Parathyroid adenoma (tissue), 2 donors: ENCODE results near the gene GLCE.
A peak's percentile ranks its signal among the peaks of the same experiment; 100 is the strongest.

Source experiments
- H2AFZ ChIP-seq: fragments of 300-600 bp; sonication (generic); one replicate; pipeline ENCODE4 v1.7.0; 2017; ENCODE audit warnings: antibody characterized with exemption, mild to moderate bottlenecking
- H3K27ac ChIP-seq: fragments of 300-600 bp; sonication (generic); one replicate; pipeline ENCODE4 v1.7.0; 2017
- H3K27me3 ChIP-seq: fragments of 300-600 bp; sonication (generic); one replicate; pipeline ENCODE4 v1.7.0; 2017; ENCODE audit warnings: low read length; ENCODE audit not compliant: control insufficient read depth, insufficient read depth
- H3K36me3 ChIP-seq: fragments of 300-600 bp; sonication (generic); one replicate; pipeline ENCODE4 v1.7.0; 2017; ENCODE audit warnings: low read length; ENCODE audit not compliant: control insufficient read depth, insufficient read depth
- H3K4me1 ChIP-seq: fragments of 300-600 bp; sonication (generic); one replicate; pipeline ENCODE4 v1.7.0; 2017; ENCODE audit warnings: control low read depth
- H3K4me2 ChIP-seq: fragments of 300-600 bp; sonication (generic); one replicate; pipeline ENCODE4 v1.7.0; 2017; ENCODE audit warnings: low read length
- H3K4me3 ChIP-seq: fragments of 300-600 bp; sonication (generic); one replicate; pipeline ENCODE4 v1.7.0; 2017; ENCODE audit warnings: low read depth, low read length
- H3K79me2 ChIP-seq: fragments of 300-600 bp; sonication (generic); one replicate; pipeline ENCODE4 v1.7.0; 2017; ENCODE audit warnings: control low read depth
- H3K9ac ChIP-seq: fragments of 300-600 bp; sonication (generic); one replicate; pipeline ENCODE4 v1.7.0; 2017; ENCODE audit warnings: mild to moderate bottlenecking
- H3K9me3 ChIP-seq: fragments of 300-600 bp; sonication (generic); one replicate; pipeline ENCODE4 v1.7.0; 2017; ENCODE audit warnings: low read length; ENCODE audit not compliant: control insufficient read depth
- TF ChIP-seq, protein P1 (sequence below): fragments of 300-600 bp; sonication (generic); IDR thresholded peaks from one replicate; pipeline ENCODE4 v1.7.0; 2017; ENCODE audit warnings: antibody characterized with exemption, mild to moderate bottlenecking
- donor health status: primary hyperparathyroidism.

GLCE gene

DNA sequence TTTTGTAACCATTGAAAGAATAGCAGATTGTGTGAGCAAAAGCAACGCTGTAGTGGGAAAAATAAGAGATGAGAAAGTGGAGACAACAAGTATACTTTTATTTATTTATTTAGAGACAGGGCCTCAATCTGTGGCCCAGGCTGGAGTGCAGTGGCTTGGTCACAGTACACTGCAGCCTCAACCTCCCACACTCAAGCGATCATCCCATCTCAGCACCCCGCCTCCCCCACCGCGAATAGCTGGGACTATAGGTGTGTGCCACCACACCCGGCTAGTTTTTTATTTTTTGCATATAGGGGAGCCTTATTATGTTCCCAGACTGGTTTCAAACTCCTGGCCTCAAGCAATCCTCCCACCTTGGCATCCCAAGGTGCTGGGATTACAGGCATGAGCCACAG is 1.6 kb upstream of the GLCE start:
- Histone ChIP-seq H3K4me2 (no peak overlapping the region), H3K9me3 (no peaks in the 10 kb centered on the region), H3K9ac (no peak overlapping the region), H2AFZ (no peak overlapping the region), H3K27ac (no peak overlapping the region), H3K4me3 (no peak overlapping the region), H3K79me2 (peaks cover 5% of the 10 kb centered on the region), H3K4me1 (peaks cover 4% of the 10 kb centered on the region), H3K36me3 (no peaks in the 10 kb centered on the region), H3K27me3 (no peaks in the 10 kb centered on the region)
- TF ChIP-seq, protein P1, sequence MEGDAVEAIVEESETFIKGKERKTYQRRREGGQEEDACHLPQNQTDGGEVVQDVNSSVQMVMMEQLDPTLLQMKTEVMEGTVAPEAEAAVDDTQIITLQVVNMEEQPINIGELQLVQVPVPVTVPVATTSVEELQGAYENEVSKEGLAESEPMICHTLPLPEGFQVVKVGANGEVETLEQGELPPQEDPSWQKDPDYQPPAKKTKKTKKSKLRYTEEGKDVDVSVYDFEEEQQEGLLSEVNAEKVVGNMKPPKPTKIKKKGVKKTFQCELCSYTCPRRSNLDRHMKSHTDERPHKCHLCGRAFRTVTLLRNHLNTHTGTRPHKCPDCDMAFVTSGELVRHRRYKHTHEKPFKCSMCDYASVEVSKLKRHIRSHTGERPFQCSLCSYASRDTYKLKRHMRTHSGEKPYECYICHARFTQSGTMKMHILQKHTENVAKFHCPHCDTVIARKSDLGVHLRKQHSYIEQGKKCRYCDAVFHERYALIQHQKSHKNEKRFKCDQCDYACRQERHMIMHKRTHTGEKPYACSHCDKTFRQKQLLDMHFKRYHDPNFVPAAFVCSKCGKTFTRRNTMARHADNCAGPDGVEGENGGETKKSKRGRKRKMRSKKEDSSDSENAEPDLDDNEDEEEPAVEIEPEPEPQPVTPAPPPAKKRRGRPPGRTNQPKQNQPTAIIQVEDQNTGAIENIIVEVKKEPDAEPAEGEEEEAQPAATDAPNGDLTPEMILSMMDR = no peak

DNA sequence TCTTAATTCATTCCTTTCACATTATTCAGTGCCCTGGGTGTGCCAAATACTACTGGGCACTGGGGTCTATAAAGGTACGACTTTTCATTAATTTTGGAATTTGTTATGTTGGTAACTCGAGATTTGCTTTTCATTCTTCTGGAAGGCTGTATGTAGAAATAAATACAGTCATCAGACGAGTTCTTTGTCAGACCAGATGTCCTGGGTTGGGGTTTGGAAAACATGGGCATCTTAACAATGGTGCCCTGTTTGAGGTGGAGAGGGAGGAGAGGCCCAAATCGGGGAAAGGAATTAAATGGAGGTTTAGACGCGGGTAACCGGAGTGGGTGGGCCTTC is 662 bp upstream of the GLCE start:
- H3K27ac ChIP-seq = peak overlapping the region; percentile 89
- no peaks in the 10 kb centered on the region for H3K36me3 ChIP-seq
- H3K79me2 ChIP-seq = peaks cover 5% of the 10 kb centered on the region
- peak overlapping the region; percentile 94 for H3K4me2 ChIP-seq
- H3K9ac ChIP-seq = no peak overlapping the region
- no peaks in the 10 kb centered on the region for H3K27me3 ChIP-seq
- peak overlapping the region; percentile 93 for H2AFZ ChIP-seq
- H3K4me3 ChIP-seq = peak overlapping the region; percentile 89
- no peaks in the 10 kb centered on the region for H3K9me3 ChIP-seq
- peaks cover 4% of the 10 kb centered on the region for H3K4me1 ChIP-seq
- TF ChIP-seq, protein P1 = no peak

DNA sequence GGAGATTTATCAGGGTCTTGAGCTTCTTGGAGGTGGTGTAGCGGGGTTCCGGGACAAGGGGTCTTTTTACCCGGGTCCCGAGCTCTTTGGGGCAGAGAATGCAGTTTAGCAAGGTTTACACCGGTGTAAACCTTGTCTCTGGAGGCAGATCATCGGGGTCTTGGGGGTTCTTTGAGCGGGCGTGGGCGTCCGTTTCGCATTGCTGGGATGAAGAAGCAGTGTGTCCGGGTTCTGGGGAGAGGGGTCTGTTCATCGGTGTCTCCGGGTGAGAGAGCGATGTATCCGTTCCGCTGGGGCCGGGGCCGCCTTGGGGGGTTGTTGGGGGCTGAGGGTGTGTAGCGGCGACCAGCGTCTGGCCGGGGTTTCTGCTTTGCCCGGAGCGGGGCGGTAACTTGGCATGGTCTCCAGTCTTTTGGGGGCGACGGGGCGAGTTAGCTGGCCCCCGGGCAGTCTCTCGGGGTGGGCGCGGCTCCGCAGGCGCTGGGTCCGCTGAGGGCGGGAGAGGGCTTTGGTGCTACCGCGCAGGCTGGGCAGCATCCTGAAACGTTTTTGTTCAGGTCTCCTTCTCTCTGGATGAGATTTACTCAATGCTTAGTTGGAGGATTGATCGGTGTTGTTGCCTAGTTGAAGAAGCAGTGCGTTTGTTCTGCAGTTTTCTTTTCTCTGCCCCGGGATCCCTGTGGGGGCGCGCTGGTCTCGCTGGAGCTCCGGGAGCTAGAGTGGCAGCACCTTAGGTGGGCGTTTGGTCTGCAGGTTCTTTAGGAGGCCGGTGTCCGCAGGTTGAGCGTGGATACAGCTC is 843 bp downstream of the GLCE start:
- Histone ChIP-seq H3K4me3 (peak overlapping the region; percentile 89), H2AFZ (peak overlapping the region; percentile 93), H3K9me3 (no peaks in the 10 kb centered on the region), H3K27me3 (no peaks in the 10 kb centered on the region), H3K36me3 (no peaks in the 10 kb centered on the region), H3K4me2 (peak overlapping the region; percentile 94), H3K4me1 (peaks cover 4% of the 10 kb centered on the region), H3K9ac (peak overlapping the region; percentile 46), H3K27ac (peak overlapping the region; percentile 89), H3K79me2 (peaks cover 5% of the 10 kb centered on the region)
- TF ChIP-seq, protein P1 = peak; percentile 14

DNA sequence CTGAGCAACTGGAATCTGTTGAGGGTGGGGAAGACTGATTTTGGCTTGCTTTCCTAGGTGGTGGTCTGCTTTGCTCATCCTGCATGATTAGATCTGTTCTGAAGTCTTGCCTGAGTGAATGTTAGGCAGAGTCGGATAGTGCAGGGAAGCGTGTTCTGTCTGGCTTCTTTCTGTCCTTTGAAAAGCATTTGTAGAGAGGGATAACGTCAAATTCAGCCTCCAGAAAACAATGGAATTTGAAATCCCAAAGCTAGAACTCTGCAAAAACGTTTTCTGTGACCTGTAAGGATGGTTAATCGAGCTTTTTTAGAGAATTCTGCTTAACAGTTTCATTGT is 1.4 kb downstream of the GLCE start:
- Histone ChIP-seq H3K79me2 (peaks cover 5% of the 10 kb centered on the region), H3K4me3 (peak overlapping the region; percentile 89), H3K4me1 (peaks cover 4% of the 10 kb centered on the region), H3K4me2 (peak overlapping the region; percentile 94), H3K9me3 (no peaks in the 10 kb centered on the region), H2AFZ (peak overlapping the region; percentile 93), H3K9ac (no peak overlapping the region), H3K27me3 (no peaks in the 10 kb centered on the region), H3K36me3 (no peaks in the 10 kb centered on the region), H3K27ac (peak overlapping the region; percentile 1)
- TF ChIP-seq, protein P1 = no peak

DNA sequence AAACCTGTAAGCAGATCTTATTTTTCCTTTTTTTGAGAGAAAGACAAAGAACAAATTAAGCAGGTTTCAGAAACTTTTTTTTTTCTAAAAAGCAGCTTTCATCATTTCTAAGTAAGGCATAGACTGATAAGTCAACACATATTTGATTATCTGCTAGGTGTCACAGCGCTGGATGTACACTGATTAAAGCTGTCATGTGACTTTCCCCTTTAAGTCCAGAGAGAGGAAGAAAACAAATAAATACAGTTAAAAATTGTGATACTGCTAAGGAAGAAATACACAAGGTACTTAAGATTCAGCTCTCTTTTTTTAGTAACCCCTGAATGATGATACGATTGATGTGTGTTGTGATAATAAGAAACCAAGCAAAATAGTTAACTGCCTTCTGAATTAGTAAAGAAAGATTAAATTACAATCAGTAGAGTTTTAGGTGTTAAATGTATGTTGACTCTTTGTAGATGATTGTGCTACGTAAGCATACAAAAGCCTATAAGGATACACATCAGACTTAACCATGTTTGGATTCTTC is 2.8 kb downstream of the GLCE start:
- H3K9me3 ChIP-seq = no peaks in the 10 kb centered on the region
- H3K27me3 ChIP-seq = no peaks in the 10 kb centered on the region
- no peak overlapping the region for H3K27ac ChIP-seq
- no peak overlapping the region for H3K4me3 ChIP-seq
- H3K36me3 ChIP-seq = no peaks in the 10 kb centered on the region
- no peak overlapping the region for H3K9ac ChIP-seq
- peaks cover 4% of the 10 kb centered on the region for H3K4me1 ChIP-seq
- no peak overlapping the region for H3K4me2 ChIP-seq
- peaks cover 5% of the 10 kb centered on the region for H3K79me2 ChIP-seq
- TF ChIP-seq, protein P1 = no peak
- H2AFZ ChIP-seq = no peak overlapping the region
